OCI-LY1 (cell line): ENCODE data around the gene TTC33.
"Not testable (repeated sequence)": the region's sequence is repeated elsewhere in the genome, so short reads cannot be mapped to it uniquely, and the experiment has no call there.

Experiments used
- H2AFZ ChIP-seq: fragments of 200-600 bp; sonication (generic), shearing (Covaris generic); 2 replicates; pipeline ENCODE4 v1.6.0; 2014; ENCODE audit warnings: antibody characterized with exemption, mild to moderate bottlenecking, low read length
- H3F3A ChIP-seq: fragments of 200-600 bp; sonication (generic), shearing (Covaris generic); 2 replicates; pipeline ENCODE4 v1.6.0; 2014; ENCODE audit warnings: mild to moderate bottlenecking, antibody characterized with exemption, low read length, moderate library complexity; ENCODE audit not compliant: insufficient read depth
- H3K27ac ChIP-seq: fragments of 200-600 bp; sonication (generic); 2 replicates; pipeline ENCODE4 v1.5.1; 2014; ENCODE audit warnings: low read length, mixed run types, mild to moderate bottlenecking, low read depth; ENCODE audit not compliant: poor library complexity, severe bottlenecking
- H3K27me3 ChIP-seq: fragments of 200-600 bp; sonication (generic); 2 replicates; pipeline ENCODE4 v1.6.0; 2014; ENCODE audit warnings: antibody characterized with exemption, mild to moderate bottlenecking, low read length, moderate library complexity; ENCODE audit not compliant: insufficient read depth
- H3K36me3 ChIP-seq: fragments of 200-600 bp; sonication (generic); 2 replicates; pipeline ENCODE4 v1.6.1; 2014; ENCODE audit warnings: mild to moderate bottlenecking, antibody characterized with exemption, low read length, moderate library complexity, mixed read lengths; ENCODE audit not compliant: insufficient read depth
- H3K4me1 ChIP-seq: fragments of 200-600 bp; sonication (generic); 2 replicates; pipeline ENCODE4 v1.5.1; 2014; ENCODE audit warnings: mild to moderate bottlenecking, low read length, moderate library complexity; ENCODE audit not compliant: insufficient read depth, severe bottlenecking
- H3K4me2 ChIP-seq: fragments of 200-600 bp; sonication (generic), shearing (Covaris generic); 2 replicates; pipeline ENCODE4 v1.6.1; 2014; ENCODE audit warnings: low read length
- H3K4me3 ChIP-seq: fragments of 200-600 bp; sonication (generic); 2 replicates; pipeline ENCODE4 v1.5.1; 2014; ENCODE audit warnings: low read length, low read depth, mild to moderate bottlenecking, mixed read lengths; ENCODE audit not compliant: poor library complexity, severe bottlenecking
- H3K79me2 ChIP-seq: fragments of 200-600 bp; shearing (Covaris generic); 2 replicates; pipeline ENCODE4 v1.6.1; 2016; ENCODE audit warnings: mixed run types, low read length, mixed read lengths; ENCODE audit not compliant: insufficient read depth
- H3K9ac ChIP-seq: fragments of 200-600 bp; sonication (generic), shearing (Covaris generic); 2 replicates; pipeline ENCODE4 v1.6.1; 2014; ENCODE audit warnings: mild to moderate bottlenecking, low read length, mixed read lengths
- H3K9me2 ChIP-seq: fragments of 200-600 bp; sonication (generic), shearing (Covaris generic); 2 replicates; pipeline ENCODE4 v1.6.1; 2014; ENCODE audit warnings: low read depth, mild to moderate bottlenecking, low read length, mixed read lengths
- H3K9me3 ChIP-seq: fragments of 200-600 bp; shearing (Covaris generic); 2 replicates; pipeline ENCODE4 v1.6.1; 2014; ENCODE audit warnings: low read length, mixed read lengths
- H4K20me1 ChIP-seq: fragments of 200-600 bp; sonication (generic), shearing (Covaris generic); 2 replicates; pipeline ENCODE4 v1.6.0; 2016; ENCODE audit warnings: mild to moderate bottlenecking, low read length; ENCODE audit not compliant: insufficient read depth
- EZH2 ChIP-seq: fragments of 200-600 bp; sonication (generic), shearing (Covaris generic); IDR thresholded peaks from 2 replicates; pipeline ENCODE4 v1.8.0; 2017; ENCODE audit warnings: borderline replicate concordance, mixed run types, mild to moderate bottlenecking, antibody characterized with exemption, low read length, moderate library complexity, mixed read lengths
- TF ChIP-seq, protein P1 (sequence below): fragments of 200-600 bp; sonication (generic), shearing (Covaris generic); IDR thresholded peaks from 2 replicates; pipeline ENCODE4 v1.5.1; 2017; ENCODE audit warnings: mild to moderate bottlenecking, antibody characterized with exemption, low read length, moderate library complexity, mixed read lengths

TTC33 gene

DNA sequence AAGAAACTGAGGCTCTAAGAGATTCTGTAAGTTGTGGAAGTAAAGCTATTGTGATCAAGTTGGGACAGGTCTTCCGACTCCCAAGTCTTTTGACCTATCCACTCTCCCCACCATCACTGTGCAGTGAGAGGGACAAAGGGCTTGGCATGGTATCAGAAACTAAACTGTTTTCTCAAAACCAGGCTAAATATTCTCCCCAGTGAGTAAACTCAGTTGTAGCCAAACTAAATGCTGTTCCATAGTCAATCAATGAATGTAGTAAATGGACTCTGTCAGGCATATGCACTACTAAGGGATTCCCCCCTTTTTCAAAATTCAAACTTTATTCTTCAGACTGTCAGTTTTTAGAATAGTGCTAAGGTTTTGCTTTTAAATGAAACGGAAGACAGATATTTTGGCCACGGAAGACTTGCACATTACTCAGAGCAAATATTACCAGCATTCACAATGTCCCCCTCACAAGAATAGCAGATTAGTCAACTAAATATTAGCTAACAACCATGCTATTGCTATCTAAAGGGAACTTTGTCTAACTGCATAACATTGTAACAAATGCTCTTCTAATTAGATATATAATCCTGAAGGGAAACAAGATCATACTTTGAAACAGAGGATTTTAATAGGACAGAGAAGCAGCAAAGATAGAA is 35.3 kb upstream of the TTC33 start:
- H4K20me1 ChIP-seq: 0 out of 2 replicates have a peak, but pooled peaks cover 3% of the 10 kb centered on the region

DNA sequence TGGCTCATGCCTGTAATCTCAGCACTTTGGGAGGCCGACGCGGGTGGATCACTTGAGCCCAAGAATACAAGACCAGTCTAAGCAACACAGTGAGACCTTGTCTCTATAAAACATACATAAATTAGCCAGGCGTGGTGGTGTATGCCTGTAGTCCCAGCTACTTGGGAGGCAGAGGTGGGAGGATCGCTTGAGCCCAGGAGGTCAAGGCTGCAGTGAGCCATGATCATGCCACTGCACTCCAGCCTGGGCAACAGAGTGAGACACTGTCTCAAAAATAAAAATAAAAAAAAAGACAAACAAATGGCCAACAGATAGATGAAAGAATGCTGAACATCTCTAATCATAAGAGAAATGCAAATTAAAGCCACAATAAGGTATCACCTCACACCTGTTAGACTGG is 33.2 kb upstream of the TTC33 start:
- H3K4me2 ChIP-seq, H3K4me1 ChIP-seq, H3K9ac ChIP-seq, H2AFZ ChIP-seq, H4K20me1 ChIP-seq, H3K27me3 ChIP-seq, H3F3A ChIP-seq, H3K27ac ChIP-seq, H3K4me3 ChIP-seq, H3K9me2 ChIP-seq: not testable (repeated sequence)
- H3K9me3 ChIP-seq: peaks cover 13% of the 10 kb centered on the region; the same call in 1 of the 2 replicates
- peaks cover 96% of the 10 kb centered on the region for H3K79me2 ChIP-seq
- H3K36me3 ChIP-seq: peaks cover 13% of the 10 kb centered on the region

More for the DNA sequence above, 35.3 kb upstream of the TTC33 start:
- Histone ChIP-seq H3K9me3 (peaks cover 13% of the 10 kb centered on the region; the same call in 1 of the 2 replicates), H3K36me3 (peaks cover 21% of the 10 kb centered on the region), H3K4me3 (no peak overlapping the region), H3K9ac (no peak overlapping the region), H3K27ac (no peak overlapping the region), H3K4me1 (peaks cover 11% of the 10 kb centered on the region), H3K79me2 (peaks cover 94% of the 10 kb centered on the region), H3K27me3 (no peaks in the 10 kb centered on the region), H3F3A (no peaks in the 10 kb centered on the region), H3K9me2 (no peaks in the 10 kb centered on the region), H3K4me2 (no peak overlapping the region), H2AFZ (no peak overlapping the region)
- TF ChIP-seq, protein P1, sequence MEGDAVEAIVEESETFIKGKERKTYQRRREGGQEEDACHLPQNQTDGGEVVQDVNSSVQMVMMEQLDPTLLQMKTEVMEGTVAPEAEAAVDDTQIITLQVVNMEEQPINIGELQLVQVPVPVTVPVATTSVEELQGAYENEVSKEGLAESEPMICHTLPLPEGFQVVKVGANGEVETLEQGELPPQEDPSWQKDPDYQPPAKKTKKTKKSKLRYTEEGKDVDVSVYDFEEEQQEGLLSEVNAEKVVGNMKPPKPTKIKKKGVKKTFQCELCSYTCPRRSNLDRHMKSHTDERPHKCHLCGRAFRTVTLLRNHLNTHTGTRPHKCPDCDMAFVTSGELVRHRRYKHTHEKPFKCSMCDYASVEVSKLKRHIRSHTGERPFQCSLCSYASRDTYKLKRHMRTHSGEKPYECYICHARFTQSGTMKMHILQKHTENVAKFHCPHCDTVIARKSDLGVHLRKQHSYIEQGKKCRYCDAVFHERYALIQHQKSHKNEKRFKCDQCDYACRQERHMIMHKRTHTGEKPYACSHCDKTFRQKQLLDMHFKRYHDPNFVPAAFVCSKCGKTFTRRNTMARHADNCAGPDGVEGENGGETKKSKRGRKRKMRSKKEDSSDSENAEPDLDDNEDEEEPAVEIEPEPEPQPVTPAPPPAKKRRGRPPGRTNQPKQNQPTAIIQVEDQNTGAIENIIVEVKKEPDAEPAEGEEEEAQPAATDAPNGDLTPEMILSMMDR: no peak
- no peak for TF ChIP-seq EZH2

DNA sequence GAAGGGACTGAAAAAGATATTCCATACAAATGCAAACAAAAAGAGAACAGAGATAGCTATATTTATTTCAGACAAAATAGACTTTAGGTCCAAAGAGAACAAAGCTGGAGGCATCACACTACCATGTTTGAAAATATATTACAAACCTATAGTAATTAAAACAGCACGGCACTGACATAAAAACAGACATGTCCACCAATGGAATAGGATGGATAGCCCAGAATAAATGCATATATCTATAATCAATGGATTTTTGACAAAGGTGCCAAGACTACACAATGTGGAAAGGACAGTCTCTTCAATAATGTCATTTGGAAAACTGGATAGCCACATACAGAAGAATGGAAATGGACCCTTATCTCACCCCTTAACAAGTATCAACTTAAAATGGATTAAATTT is 32.2 kb upstream of the TTC33 start:
- Histone ChIP-seq H3F3A (no peaks in the 10 kb centered on the region), H3K36me3 (peaks cover 13% of the 10 kb centered on the region), H3K27ac (no peak overlapping the region), H3K27me3 (no peaks in the 10 kb centered on the region), H3K4me1 (peaks cover 6% of the 10 kb centered on the region), H3K9ac (no peak overlapping the region), H3K9me3 (peaks cover 13% of the 10 kb centered on the region; the same call in 1 of the 2 replicates), H3K4me2 (no peak overlapping the region), H2AFZ (no peak overlapping the region), H3K9me2 (no peaks in the 10 kb centered on the region), H4K20me1 (0 out of 2 replicates have a peak, but pooled peaks cover 3% of the 10 kb centered on the region), H3K79me2 (peaks cover 96% of the 10 kb centered on the region), H3K4me3 (no peak overlapping the region)
- TF ChIP-seq EZH2: no peak
- TF ChIP-seq, protein P1: no peak

DNA sequence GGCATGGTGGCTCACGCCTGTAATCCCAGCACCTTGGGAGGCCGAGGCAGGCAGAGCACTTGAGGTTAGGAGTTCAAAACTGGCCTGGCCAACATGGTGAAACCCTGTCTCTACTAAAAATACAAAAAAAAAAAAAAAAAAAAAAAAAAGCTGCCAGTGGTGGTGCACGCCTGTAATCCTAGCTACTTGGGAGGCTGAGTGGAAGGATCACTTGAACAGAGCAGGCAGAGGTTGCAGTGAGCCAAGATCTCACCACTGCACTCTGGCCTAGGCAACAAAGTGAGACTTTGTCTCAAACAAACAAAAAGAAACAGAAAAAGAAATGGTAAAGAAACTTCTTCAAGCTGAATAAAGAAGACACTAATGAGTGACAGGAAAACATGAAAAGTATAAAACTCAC is 30.9 kb upstream of the TTC33 start:
- H3K27me3 ChIP-seq, H3K4me1 ChIP-seq, H3K9me2 ChIP-seq, H3F3A ChIP-seq, H2AFZ ChIP-seq, H3K4me3 ChIP-seq, H4K20me1 ChIP-seq, H3K27ac ChIP-seq, H3K9ac ChIP-seq, H3K4me2 ChIP-seq: not testable (repeated sequence)
- H3K79me2 ChIP-seq: peaks cover 97% of the 10 kb centered on the region
- H3K9me3 ChIP-seq: peaks cover 13% of the 10 kb centered on the region; the same call in 1 of the 2 replicates
- H3K36me3 ChIP-seq: peaks cover 13% of the 10 kb centered on the region
